Activated CD8-positive, alpha-beta memory T cell treated with anti-CD3 and anti-CD28 coated beads, Interleukin-2, amount 50 U/mL, for 48 hours (primary cell): ENCODE measurements around the gene TIMM44.

Source experiments
- DNase-seq: peaks from one replicate; pipeline ENCODE4 v3.0.0-alpha.2; 2020

The TIMM44 gene

DNA sequence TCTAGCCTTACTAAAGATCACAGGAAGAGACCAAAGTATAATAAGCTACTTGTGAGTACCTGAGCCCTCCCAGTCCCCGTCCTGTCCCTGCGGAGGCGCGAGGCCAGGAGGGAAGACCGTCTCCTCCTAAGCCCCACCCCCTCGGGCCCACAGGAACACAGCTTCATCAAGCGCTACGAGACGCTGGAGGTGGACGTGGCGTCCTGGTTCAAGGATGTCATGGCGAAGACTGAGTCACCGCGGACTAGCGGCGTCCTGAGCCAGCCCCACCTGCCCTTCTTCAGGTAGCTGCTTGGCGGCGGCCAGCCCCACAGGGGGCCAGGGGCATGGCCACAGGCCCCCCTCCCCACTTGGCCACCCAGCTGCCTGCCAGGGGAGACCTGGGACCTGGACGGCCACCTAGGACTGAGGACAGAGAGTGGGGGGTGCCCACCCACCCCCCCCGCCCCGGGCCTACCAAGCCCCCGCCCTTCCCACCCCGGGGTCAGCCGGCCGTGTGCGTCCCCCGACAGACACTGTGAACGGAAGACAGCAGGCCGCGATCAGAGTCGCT lies 31.2 kb downstream of the TIMM44 start:
- DNase-seq = no peak

DNA sequence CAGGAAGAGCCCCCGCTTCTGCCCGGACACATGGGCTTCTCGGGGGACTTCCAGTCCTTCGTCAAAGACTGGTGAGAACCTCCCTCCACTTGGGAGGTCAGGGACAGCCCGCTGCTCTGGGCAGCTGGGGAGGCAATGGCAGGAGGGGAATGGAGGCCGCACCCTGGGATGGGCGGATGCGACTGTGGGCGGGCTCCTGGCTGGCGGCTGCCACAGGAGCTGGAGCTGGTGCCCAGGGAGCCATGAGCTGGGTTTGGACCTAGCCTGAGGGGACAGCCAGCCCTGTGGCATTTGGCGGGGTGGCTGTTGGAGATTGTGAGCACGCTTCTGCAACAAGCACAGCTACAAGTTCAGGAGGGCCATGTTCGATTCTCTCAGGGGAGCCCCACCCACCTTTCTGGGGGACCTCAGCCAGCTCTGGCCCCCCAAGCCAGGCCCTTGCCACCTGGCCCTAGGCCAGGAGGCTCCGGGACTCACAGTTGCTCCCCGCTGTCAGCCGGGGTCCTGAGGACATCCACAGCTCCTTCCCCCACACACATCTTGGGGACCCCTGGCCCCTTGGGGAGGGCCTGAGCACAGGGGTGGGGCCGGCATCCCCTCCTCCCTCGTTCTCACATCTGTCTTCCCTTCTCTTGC lies 31.8 kb downstream of the TIMM44 start:
- DNase-seq = no peak

DNA sequence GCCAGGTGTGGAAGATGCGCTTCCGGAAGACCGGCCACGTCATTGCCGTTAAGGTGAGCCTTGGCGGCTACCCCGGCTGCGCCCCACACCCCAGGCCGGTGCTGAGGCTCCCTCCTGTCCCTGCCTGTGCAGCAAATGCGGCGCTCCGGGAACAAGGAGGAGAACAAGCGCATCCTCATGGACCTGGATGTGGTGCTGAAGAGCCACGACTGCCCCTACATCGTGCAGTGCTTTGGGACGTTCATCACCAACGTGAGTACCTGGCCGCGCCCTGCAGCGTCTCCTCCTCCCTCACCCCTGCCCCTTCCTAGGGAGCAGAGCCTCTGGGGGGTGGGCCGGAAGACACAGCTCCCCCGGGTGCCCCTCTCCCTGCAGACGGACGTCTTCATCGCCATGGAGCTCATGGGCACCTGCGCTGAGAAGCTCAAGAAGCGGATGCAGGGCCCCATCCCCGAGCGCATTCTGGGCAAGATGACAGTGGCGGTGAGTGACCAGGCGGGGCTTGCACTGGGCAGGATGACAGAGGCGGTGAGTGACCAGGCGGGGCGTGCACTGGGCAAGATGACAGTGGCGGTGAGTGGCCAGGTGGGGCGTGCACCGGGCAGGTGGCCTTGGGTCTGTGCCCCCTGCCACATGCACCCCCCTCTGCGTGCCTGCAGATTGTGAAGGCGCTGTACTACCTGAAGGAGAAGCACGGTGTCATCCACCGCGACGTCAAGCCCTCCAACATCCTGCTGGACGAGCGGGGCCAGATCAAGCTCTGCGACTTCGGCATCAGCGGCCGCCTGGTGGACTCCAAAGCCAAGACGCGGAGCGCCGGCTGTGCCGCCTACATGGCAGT lies 32.9 kb downstream of the TIMM44 start:
- no peak for DNase-seq

DNA sequence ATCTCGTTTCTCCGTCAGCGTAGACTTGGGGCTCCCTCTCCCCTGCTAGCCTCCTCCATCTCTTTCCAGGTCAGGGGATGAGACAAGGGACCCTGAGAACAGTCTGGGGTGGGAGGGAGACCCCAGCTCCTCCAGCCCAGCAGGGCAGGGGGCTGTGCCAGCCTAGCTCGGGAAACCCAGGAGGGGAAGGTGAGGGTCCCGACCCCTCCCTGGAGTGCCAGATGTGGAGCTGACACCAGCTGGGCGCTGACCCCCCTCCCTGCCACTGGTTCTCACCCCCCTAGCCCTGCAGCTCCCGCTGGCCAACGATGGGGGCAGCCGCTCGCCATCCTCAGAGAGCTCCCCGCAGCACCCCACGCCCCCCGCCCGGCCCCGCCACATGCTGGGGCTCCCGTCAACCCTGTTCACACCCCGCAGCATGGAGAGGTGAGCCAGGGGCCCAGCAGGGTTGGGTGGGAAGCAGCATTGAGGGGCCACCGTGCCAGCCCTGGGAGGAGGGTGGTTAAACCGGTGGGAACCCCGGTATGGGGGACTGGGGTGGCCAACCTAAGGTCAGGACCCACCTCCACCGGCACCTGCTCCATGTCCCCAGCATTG lies 33.9 kb downstream of the TIMM44 start:
- no peak for DNase-seq

DNA sequence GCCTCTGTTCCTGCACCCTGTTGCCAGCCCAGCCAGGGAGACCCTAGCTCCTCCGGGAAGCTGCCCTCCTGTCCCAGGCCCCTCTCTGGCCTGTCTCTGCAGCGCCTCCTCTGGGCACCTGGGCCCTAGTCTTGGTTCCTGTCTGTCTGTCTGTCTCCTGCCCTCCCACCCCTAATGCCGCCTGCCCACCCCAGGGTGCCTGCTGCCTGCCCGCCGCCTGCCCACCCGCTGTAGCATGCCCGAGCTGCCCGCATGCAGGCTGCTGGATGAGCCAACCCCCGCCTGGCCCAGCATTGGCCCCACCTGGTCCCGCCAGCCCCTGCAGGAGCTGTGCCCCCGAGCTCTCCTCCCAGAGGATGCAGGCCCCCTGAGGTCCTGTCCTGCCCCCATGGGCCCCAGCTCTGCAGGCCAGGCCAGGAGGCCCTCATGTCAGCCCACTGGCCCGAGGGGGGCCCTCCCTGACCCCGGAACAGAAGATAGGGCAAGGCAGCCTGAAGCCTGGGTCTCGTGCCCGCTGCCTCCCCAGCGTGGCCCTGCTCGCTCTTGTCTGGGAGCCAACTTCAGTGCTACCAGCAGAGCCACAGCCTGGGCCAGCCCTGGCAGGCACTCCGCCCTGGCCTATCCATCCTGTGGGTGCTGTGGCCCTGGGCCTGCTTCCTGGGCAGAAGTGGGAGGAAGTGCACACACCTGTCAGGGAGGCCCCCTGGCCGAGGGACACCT lies 34.6 kb downstream of the TIMM44 start:
- DNase-seq = no peak

DNA sequence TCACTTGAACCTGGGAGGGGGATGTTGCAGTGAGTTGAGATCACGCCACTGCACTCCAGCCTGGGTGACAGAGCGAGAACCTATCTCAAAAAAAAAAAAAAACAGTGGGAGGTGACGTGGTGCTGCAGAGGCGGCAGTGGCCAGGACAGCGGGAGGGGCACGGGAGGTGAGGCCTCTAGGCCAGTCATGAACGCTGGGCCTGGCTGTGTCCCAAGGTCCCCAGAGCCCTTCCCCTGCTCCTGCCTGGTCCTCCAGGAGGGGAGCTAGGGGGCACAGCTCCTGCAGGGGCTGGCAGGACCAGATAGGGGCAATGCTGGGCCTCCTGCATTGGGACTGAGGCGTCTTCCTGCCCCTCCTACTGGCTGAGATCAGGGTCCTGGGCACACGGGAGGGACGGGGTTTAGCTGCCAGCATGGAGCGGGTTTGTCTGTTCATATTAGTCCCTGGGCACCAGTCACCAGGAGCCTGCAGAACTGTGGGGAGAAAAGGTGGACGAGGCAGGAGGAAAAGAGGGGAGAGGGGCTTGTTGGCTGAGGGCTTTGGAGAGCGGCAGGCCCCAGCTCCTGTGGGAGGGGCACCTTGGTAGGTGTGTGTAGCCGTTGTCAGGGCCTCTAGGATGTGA lies 35.3 kb downstream of the TIMM44 start:
- DNase-seq = no peak

DNA sequence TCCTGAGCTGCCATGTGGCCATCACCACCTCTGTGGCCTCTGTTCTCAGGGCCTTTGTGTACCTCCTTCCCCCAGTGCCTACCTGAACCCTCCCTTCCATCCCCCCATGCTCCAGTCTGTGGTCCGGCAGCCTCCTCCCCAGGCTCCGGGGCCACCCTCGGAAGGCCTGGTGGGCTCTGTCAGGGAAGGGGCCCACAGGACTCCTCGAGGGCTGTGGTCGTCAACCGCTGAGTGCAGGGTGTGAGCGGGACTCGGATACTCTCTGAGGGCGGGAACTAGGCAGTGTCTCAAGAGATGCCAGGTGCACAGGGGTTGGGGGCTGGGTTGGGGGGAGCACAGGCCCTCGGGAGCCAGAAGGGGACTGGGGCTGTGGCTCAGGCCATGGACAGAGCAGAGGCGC lies 35.9 kb downstream of the TIMM44 start:
- no peak for DNase-seq

DNA sequence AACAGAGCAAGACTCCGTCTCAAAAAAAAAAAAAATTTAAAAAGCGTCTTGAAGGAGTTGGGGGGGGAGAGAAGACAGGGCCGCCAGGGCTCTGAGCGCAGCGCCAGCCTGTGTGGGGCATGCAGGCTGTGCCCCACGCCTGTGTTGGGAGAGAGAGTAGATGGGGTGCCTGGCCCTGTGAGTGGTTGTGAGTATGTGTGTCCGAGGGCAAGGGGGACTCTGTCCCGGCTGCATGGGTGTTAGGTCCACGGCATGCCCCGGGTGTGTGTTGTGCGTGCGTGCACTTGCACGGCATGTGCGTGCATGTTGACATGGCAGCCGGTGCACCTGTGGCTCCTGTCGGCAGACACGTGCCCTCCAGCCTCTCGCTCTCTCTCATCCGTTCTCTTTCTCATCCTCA lies 36.3 kb downstream of the TIMM44 start:
- DNase-seq = no peak

DNA sequence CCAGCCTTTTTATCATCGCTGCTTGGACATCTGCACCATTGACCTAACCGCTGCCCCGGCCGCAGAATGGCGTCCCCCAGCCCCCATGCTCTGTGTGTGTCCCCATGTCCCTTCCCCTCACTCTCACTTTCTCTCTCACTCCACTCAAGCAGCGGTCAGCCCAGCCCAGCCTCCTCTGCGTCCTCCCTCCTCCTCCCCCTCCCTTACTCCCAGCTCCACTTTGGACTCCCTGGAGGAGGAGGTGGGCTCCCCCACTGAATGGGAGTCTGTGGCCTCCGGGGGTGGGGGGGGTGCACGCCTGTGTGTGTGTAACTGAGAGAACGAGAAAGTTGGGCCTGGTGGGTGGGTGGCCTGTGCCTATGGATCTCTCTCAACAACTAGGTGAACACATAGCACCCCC lies 37.6 kb downstream of the TIMM44 start:
- DNase-seq = no peak

DNA sequence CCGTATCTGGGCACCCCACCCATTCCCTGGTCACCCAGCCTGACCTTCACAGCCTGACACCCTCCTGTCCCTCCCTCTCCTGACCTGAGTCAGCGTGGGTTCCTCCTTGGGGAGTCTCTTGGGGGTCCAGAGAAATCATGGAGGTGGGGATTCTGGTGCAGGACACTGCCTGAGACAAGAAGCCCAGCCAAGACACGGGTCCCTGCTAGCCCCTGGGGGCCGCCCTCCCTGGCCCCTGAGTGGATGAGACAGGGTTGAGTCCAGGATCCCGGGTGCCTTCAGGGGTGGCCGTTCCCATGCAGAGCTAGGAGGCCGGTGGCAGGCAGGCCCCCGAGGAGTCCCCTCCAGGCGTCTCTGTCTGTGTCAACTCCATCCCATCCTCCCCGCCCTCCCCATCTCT lies 38.2 kb downstream of the TIMM44 start:
- DNase-seq = no peak

DNA sequence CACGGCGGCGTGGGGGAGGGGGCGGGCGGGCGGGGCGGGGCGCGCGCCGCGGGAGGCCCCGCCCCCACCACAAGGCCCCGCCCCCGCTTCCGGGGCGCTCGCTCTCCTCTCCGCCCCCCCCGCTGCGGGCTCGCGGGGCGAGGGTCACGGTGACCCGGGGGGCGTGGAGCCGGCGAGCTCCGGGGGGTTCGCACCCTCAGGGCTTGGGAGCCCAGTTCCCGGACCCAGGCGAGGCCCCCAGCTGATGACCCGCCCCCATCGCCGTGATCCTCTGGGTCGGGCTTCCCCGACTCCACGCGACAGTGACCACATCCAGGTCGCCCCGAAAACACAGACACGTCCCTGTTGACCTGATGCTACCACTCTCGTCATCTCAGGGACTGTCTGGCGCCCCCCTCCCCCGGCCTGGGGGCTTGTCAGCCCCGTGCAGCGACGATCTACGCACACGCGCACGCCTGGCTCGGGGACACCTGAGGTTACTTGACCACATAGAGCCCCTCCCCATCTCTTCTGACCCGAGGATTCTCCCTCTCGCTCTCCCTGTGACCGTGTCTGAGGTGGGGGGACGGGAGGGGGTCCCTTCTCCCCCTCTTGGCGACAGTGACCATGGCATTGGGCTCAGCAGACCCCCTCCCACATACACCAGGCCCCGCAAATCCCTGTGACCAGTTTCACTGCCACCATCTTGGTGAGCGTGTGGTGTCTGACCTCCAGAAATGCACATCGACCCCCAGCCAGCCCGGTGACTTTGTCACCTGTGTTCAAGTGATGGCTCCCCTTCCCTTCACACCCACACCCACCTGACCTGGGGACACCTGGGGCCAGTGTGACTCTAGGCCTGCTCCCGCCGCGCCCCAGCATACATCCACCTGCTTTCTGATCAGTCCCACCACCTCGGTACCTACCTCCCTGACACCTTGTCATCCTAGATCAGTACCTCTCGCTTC lies 39.1 kb downstream of the TIMM44 start:
- no peak for DNase-seq

DNA sequence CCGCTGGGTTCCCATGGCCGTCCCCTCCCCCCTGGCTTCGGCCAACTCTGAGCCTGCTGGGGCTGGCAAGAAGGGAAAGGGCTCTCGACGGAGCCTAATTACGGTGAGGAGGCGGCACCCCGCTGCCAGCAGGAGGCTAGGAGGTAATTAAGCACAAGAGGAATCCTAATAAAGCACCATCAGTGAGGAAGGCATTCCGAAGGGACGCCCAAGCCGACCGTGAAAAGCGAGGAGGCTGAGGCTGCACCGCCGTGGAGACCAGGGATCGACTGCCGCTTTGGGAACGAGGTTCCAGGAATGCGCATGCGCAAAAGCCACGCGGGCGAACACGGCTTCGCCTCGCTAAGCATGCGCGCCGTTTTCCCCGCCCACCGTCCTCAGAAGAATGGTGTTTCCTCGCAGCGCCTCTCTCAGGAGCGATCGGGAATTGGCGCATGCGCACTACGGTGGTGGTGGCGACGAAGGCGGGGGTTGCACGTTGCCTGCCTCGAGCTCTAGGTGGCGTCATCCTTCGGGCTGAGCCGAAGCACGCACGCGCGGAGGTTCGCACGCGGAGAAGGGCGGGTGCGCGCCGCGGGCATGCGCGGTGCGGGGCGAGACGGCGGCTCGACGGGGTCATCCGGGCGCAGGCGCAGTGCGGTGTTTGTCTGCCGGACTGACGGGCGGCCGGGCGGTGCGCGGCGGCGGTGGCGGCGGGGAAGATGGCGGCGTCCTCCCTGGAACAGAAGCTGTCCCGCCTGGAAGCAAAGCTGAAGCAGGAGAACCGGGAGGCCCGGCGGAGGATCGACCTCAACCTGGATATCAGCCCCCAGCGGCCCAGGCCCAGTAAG lies 40.0 kb downstream of the TIMM44 start, which contains the start of gene MAP2K7:
MAP2K7 (plus strand) TSS at position 634 of the 830 bp plus-strand sequence; CDS start at position 702, 68 bp downstream.
- DNase-seq = peak; percentile 100

DNA sequence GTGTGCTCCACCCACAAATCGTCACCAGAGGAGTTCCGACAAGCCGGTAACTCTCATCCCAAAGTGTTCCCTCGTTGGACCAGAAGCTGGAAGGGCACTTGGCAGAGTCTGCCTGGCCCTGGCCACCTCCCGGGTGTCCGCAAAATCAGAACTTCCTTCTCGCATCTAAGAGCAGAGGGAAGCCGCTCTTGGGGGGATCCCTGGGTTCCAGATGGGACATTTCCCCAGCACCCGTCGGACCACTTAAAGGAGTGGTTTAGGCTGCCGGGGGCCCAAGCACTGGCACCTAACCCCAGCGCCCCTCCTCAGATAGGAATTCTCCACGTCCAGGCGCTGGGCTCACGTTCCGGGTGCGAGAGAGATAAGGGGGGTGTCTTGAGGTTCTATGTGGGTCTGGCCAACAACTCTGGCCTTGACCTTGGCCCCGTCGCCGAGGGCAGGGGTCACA lies 40.6 kb downstream of the TIMM44 start:
- DNase-seq = no peak

DNA sequence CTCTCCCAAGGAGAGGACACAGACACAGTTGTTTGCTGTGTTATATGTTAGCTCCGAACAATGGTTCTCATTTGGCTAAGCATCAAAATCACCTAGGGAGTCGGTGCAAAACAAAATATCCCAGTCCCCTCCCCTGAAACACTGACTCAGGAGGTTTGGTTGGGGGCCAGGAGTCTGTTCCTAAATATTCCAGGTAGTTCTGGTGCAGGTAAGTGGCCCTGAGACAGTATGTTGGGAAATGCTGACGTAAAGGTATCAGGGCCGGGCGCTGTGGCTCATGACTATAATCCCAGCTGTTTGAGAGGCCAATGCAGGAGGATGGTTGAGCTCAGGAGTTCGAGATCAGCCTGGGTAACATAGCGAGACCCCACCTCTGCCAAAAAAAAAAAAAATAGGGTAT lies 42.1 kb downstream of the TIMM44 start:
- no peak for DNase-seq

DNA sequence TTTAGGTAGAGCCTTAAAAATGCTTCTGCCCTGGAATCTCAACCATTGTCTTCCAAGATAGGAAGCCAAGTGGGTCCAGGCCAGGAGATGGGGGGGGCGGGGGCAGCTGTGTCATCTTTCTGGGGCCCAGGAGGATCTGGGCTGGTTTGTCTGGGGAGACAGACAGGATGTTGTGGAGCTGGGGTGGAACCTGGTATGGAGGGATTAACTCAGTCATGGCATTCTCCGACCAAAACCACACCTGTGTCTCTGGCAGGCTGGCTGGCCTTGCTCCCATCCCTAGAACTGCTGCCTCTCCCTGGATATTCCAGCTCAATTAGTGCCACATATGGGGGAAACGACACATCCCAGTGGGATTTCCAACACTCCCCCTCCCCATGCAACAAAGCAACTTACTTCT lies 42.5 kb downstream of the TIMM44 start:
- DNase-seq = no peak

DNA sequence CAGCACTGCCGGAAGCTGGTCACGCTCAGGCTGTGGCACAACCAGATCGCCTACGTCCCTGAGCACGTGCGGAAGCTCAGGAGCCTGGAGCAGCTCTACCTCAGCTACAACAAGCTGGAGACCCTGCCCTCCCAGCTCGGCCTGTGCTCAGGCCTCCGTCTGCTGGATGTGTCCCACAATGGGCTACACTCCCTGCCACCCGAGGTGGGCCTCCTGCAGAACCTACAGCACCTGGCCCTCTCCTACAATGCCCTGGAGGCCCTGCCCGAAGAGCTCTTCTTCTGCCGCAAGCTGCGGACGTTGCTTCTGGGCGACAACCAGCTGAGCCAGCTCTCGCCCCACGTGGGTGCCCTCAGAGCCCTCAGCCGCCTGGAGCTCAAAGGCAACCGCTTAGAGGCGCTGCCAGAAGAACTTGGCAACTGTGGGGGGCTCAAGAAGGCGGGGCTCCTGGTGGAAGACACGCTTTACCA lies 43.0 kb downstream of the TIMM44 start:
- DNase-seq = no peak

DNA sequence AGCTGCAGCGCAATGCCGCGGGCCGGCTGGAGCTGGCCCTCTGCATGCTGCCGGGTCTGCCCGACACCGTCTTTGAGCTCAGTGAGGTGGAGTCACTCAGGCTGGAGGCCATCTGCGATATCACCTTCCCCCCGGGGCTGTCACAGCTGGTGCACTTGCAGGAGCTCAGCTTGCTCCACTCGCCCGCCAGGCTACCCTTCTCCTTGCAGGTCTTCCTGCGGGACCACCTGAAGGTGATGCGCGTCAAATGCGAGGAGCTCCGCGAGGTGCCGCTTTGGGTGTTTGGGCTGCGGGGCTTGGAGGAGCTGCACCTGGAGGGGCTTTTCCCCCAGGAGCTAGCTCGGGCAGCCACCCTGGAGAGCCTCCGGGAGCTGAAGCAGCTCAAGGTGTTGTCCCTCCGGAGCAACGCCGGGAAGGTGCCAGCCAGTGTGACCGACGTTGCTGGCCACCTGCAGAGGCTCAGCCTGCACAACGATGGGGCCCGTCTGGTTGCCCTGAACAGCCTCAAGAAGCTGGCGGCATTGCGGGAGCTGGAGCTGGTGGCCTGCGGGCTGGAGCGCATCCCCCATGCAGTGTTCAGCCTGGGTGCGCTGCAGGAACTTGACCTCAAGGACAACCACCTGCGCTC lies 43.6 kb downstream of the TIMM44 start:
- no peak for DNase-seq

DNA sequence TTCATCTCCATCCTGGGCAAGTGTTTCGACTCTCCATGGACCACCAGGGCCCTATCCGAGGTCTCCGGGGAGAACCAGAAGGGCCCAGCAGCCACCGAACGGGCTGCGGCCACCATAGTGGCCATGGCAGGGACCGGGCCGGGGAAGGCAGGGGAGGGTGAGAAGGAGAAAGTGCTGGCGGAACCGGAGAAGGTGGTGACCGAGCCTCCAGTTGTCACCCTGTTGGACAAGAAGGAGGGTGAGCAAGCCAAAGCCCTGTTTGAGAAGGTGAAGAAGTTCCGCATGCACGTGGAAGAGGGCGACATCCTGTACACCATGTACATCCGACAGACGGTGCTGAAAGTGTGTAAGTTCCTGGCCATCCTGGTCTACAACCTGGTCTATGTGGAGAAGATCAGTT lies 44.5 kb downstream of the TIMM44 start:
- no peak for DNase-seq

DNA sequence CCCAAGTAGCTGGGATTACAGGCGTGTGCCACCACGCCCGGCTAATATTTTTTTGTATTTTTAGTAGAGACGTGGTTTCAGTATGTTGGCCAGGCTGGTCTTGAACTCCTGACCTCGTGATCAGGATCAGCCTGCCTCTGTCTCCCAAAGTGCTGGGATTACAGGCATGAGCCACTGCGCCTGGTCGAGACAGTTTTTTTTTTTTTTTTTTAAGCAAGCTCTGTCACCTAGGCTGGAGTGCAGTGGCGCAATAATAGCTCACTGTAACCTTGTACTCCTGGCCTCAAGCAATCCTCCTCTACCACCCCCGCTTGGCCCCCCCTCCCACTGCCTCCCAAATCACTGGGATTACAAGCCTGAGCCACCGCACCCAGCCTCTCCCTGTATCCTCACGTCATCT lies 46.2 kb downstream of the TIMM44 start:
- DNase-seq = no peak

DNA sequence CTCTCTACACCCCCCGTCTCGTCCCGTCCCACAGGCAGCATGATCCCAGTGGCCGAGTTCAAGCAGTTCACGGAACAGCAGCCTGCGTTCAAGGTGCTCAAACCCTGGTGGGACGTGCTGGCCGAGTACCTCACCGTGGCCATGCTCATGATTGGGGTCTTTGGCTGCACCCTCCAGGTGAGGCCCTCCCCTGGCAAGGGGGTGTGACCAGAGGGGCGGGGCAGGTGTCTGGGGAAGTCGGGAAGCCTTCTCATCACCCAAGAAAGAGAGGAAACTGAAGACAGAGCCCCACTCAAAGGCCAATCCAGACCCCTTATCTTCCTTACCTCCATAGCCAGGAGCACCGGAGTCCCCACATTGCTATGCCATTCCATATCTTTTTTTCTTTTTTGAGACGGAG lies 47.9 kb downstream of the TIMM44 start:
- no peak for DNase-seq
